HG03378 (cell line): ENCODE data around the gene COQ8A.
"Not testable (repeated sequence)": the region's sequence is repeated elsewhere in the genome, so short reads cannot be mapped to it uniquely, and the experiment has no call there.

ENCODE experiments used
- ATAC-seq: cut with Tn5 transposase; IDR thresholded peaks from one replicate; pipeline ENCODE4 v1.9.1; 2021; ENCODE audit warnings: mild to moderate bottlenecking, moderate library complexity; ENCODE audit not compliant: unreplicated experiment

COQ8A gene

GRCh38 chr1:226920446-226920894 is 19.6 kb upstream of the COQ8A start:
- ATAC-seq: no peak

GRCh38 chr1:226921504-226921903 is 18.6 kb upstream of the COQ8A start:
- ATAC-seq: no peak

DNA sequence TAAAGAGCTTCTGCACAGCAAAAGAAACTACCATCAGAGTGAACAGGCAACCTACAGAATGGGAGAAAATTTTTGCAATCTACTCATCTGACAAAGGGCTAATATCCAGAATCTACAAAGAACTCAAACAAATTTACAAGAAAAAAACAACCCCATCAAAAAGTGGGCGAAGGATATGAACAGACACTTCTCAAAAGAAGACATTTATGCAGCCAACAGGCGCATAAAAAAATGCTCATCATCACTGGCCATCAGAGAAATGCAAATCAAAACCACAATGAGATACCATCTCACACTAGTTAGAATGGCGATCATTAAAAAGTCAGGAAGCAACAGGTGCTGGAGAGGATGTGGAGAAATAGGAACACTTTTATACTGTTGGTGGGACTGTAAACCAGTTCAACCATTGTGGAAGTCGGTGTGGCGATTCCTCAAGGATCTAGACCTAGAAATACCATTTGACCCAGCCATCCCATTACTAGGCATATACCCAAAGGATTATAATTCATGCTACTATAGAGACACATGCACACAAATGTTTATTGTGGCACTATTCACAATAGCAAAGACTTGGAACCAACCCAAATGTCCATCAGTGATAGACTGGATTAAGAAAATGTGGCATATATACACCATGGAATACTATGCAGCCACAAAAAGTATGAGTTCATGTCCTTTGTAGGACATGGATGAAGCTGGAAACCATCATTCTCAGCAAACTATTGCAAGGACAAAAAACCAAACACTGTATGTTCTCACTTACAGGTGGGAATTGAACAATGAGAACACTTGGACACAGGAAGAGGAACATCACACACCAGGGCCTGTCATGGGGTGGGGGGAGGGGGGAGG is 10.6 kb upstream of the COQ8A start:
- ATAC-seq: not testable (repeated sequence)

DNA sequence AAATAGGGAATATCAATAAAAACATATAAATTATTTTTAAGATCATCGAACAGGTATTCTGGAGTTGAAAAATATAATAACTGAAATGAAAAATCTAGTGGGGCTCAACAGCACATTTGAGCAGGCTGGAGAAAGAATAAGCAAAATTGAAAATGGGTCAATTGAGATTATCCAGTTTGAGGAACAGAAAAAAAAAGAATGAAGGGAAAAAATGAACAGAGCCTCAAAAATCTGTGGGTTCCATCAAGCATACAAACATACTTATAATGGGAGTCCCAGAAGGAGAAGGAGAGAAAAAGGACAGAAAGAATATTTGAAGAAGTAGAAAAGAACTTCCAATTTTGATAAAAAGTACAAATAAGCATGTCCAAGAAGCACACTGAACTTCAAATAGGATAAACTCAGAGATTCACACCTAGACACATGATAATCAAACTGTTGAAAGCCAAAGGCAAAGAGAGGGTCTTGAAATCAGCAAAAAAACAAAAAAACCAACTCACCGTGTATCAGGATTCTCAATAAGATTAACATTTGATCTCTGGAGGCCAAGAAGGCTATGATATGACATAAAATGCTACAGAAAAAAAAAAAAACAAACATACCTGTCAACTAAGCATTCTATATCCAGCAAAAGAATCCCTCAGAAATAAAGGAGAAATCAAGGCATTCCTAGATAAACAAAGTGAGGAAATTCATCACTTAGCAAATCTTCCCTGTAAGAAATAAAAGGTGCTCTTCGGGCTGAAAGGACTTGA is 5.4 kb upstream of the COQ8A start:
- ATAC-seq: no peak

GRCh38 chr1:226937940-226938725 is 2.0 kb upstream of the COQ8A start:
- ATAC-seq: no peak

DNA sequence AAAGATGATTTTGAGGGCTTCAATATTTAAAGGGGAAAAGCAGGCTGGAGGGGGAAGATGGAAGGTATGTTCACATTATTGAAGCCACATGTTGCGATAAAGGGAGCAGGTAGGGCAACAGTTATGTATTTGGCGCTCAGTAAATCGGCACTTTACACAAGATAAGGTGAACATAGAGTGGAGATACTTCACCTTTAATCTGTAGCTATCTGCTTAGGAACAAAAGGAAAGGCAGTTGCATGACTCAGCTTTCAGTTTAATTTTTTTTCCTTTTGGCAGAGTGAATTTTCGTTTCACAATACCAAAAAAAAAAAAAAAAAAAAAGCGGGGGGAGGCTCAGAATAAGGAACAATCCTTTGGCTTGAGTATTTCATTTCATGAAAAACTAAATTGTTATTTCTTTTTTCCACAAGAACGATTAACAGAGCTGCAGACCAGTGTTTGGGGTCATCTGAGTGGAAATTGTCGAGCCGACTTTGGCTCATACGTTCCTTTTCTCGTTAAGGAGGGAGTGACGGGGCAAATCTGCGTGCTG is 1.1 kb upstream of the COQ8A start:
- ATAC-seq: no peak

DNA sequence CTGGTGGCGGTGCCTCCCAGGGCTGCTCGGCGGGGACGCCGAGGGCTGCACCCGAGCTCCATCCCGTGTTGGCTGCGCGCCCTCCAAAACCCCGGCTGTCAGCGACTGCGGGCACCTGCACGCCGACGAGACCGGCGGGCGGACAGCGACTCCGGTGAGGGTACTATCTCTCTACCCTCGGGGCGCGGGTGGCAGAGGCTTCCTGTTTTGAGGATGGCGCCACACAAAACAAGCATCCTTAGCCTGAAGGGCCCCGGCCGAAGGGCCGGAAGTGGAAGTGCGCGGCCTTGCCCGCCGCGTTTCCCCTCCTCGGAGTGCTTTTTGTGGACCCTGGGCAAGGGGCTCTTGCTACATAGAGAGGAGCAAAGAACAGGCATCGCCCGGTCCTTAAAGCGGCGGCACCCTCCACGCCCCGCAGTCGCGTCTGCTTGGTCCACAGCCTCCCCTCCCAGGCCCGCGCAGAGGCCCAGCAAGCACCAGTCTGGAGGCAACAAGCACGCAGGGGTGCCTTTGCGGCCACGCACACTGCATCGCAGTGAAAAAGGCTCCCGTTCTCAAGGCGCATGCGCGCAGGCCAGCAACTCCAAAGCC is 561 bp upstream of the COQ8A start:
- ATAC-seq: peak; percentile 30

DNA sequence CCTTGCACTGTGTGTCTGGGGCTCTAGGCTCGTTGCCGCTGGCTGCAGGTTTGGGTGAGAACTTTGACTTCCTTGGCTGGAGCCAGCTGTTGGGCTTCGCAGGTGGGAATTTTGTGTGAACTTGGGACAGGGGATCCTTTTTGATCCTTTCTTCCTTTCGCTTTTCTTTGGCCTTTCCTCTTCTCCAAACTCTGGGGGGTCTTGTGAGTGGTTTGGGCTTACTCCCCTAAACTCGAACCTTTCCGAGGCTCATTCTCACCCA is 643 bp downstream of the COQ8A start:
- no peak for ATAC-seq

GRCh38 chr1:226942392-226942791 is 2.3 kb downstream of the COQ8A start:
- ATAC-seq: no peak

DNA sequence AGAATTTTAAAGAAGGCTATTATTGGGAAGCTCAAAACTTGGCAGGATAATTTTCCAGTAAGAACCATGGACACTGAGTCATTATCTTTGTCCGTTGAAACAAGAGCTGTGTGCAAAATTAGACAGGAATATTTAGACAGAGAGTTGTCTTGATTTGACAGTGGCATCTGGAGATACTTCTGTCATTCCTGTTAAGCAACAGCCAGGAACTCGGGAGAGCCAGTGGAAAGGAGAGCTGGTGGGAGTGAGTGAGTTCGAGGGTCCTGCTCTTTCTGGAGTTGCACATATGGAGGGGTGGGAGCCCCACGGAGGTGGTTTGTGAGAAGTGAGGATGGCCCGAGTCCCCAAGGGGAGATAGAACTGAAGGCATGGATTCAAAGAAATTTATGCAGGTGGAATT is 3.1 kb downstream of the COQ8A start:
- no peak for ATAC-seq

DNA sequence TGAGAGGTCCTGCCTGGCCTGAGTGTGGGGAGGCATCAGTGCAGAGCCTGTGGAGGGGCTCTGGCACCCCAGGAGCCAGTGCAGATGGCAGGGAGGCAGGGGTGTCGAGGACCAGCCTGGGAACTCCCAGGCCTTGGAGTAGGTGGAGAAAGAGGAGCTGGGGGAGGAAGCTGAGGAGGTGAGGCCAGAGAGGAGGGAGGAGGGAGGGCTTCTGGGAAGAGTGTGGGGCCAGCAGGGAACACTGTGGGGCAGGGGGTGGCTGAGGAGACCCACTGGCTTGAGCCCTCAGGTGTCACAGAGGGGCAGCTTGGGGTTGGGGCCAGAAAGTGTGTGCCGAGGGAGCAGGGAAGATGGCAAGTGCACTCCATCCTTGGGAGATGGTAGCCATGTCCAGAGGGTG is 3.8 kb downstream of the COQ8A start:
- ATAC-seq: no peak

DNA sequence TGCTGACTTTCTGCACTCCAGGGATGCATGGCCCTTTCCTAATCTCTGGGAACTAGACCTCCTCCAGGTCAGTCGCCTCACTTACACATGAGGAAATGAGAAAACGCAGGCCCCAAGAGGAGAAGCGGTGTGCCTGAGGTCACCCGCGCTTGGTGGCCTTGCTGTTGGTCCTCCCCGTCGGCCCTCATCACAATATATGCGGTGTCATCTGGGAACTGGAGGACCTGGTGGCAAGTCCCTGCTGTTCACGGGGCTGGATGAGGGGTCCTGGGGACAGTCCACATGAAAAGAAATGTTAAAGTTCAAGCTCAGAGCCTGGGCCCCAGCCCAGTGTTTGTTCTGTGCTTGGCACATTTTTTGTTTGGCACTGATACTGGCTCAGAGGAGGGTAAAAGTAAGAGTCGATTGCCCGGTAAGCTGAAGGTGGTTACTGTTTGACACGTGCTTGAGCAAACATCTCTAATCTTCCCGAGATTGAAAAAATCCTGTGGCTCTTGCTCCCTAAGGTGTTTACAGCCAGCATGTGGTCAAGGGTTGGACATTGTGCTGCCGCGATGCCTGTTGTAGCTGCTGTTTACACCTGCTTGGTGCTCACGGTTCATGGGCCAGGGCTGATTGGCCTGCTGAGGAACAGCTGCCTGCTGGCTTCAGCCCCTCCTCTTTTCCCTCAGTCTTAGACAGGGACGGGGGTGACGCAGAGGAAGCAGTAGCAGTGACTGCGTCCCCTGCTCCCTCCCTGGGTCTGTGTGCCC is 5.2 kb downstream of the COQ8A start:
- no peak for ATAC-seq

- no peak for ATAC-seq
These were observed 5.8 kb downstream of the COQ8A start for GRCh38 chr1:226945858-226946245.

GRCh38 chr1:226946285-226946684 is 6.2 kb downstream of the COQ8A start:
- ATAC-seq: no peak

DNA sequence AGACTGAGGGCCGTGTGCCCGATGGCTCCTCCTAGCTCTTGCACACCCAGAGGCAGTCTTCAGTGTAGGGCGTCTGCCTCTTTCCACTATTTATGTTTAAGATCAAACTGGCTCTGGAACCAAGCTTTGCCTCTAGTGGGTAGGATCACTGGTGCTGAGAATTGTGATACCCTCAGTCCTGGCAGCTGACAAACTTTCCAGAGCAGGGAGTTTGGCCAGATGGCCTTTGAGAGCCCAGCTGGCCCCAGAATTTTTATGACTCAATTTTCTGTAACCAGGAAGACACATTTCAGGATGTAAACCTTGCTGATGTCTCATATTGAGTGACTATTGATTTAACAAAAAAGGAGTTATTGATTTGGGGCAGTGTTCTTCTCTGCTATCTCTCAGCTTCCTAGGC is 6.7 kb downstream of the COQ8A start:
- no peak for ATAC-seq

DNA sequence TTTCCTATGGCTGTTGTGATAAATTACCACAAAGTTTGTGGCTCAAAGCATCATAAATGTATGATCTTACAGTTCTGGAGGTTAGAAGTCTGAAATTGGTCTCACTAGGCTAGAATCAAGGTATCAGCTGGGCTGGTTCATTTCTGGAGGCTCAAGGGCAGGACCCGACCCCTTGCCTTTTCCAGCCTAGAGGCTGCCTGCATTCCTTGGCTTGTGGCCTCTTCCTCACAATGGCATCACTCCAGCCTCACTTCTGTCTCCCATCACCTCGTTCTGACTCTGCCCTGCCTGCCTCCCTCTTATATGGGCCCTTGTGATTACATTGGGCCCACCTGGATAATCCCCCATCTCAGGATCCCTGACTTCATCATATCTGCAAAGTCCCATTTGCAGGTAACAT is 8.0 kb downstream of the COQ8A start:
- no peak for ATAC-seq

- no peak for ATAC-seq
These were observed 8.4 kb downstream of the COQ8A start for GRCh38 chr1:226948480-226948879.

GRCh38 chr1:226948996-226949395 is 8.9 kb downstream of the COQ8A start:
- ATAC-seq: no peak

DNA sequence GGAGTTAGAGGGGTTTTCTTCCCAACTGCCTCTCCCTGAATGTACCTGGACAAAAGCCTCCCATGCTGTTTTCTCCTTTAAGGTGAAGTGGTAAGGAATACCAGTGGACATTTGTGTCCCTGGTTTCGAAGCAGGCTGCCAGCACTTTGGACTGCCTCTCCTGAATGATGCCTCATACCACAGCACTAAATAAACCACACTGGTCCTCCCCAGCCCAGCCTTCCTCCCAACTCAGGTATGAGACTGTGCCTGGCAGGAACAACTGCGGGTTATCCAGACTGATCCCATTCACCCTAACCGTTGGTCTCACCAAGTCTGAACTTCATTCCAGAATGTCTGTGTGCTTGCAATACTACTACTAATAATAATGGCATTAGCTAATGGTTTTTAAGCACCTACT is 9.3 kb downstream of the COQ8A start:
- no peak for ATAC-seq

DNA sequence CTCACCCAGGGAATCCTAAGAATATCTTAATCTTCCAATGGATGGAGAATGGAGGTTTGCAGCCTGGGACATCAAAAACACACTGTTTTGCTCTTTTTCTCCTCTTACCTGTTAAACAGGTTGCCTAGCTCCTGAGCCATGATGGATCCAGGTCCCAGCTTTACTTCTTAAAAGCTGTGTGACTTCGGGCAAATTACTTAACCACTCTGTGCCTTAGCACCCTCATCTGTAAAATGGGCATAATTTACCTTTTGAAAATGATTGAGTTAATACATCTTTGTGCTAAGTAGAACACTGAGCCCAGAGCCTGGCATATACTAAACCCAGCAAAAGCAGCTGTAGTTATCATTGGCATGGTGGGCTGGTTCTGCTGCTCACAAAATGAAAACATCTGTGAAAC is 10.2 kb downstream of the COQ8A start:
- ATAC-seq: no peak
